ENCODE measurements around the gene RAPGEFL1.
"Not testable (repeated sequence)": the region's sequence is repeated elsewhere in the genome, so short reads cannot be mapped to it uniquely, and the experiment has no call there.

The RAPGEFL1 gene

GRCh38 chr17:40174514-40174913, 2.8 kb upstream of the RAPGEFL1 start:
- no peak for DNase-seq

DNA sequence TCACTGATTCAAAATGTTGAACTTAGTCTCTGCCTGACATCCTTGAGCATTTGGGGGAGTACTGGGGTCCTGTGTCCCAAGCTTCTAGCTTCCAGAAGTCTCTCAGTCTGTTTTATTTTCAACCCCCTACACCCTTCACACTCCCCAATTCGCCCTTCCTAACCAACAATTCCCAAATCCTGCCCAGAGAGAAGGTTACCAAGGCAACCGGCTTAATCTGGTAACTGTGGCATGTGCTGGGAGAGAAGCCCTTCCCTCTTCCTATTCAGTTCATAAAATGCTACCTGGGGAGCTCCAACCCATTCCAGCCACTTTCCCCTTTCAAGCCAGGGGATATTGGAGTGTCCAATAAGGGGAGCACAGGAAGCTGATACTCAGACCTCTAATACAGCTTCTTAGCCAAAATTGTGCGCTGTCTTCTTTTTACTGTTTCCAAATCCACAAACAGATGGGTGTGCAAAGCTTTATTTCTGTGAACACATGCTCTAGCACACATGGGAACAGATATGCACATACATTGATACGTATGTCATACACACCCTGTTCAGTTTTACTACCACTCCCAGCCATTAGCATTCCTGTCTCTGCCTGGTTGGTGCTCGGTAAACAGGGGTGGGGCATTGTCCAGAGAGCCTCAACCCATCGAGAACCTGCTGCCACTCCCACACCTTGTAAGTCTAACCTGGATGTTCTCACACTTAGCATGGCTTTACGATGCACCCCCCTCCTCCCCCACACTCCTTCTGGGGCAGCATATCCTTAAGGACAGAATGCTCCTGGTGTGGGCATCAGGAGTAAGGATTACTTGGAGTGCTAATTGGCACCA, 1.1 kb upstream of the RAPGEFL1 start:
- no peak for DNase-seq

DNA sequence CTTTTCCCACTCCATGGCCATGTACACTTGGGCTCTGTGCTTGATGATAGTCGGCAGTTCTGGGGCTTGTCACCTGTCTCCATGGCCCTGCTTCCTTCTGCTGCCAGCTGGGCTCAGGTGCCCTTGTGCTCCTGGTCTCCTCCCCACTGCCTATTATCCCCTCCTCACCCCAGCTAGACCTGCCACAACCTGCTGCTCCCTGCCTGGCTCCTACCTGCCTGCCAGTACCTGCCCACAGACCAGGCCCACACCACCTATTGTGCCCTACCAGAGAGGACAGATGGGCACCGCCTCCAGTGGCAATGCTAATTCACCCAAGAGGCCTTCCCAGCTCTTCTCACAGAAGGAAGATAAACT, 538 bp upstream of the RAPGEFL1 start:
- DNase-seq = no peak

- DNase-seq = no peak
These were observed 841 bp downstream of the RAPGEFL1 start for GRCh38 chr17:40178021-40178601.

DNA sequence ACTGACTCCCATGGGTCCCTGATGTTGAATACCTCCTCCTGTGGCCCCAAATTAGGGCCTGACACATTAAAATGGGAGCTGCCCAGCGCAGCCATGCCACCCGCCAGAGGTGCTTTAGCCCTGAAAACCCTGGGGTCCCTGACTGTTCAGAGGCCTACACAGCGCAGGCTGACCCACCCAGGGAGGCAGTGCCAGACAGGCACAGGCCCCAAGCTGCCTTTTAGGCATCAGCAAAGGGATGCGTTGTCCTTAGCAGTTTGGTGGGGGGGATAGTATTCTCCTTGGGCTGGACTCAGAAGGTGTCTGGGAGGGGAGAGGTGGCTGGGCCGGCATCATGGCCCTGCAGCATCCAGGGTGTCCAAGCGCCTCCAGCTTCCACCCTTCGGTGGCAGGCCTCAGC, 1.4 kb downstream of the RAPGEFL1 start:
- no peak for DNase-seq

DNA sequence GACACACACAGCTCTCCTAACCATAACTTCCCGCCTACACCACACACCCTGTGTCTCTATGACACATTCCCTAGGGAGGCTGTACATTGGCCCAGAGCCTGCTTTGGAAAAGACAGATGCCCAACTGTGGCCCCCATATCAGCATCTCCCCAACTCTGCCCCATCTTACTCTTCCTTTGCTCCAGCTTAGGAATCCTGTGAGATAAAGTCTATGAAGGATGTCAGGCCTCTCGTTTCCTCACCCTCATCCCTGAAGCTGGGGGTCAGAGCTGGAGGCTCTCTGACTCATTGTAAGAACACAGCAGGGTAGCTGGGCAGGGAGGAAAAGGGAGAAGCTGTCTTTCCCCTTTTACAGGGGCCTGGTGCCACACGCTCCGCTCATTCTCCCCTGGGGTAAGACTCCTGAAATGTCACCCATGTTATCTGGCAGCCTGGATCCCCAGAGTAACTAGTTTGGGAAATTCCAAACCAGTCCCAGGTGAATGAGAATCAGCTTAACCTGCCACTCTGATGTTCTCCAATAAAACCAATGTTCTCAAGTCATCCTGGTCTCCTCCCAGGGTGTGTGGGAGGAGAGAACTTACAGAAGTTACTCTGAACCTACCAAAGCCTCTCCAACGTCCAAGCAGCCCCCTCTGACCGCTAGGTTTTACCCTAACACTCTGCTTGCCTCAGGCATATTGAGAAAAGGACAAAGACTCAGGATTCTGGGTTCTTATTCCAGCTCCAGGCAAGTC, 2.8 kb downstream of the RAPGEFL1 start:
- no peak for DNase-seq

DNA sequence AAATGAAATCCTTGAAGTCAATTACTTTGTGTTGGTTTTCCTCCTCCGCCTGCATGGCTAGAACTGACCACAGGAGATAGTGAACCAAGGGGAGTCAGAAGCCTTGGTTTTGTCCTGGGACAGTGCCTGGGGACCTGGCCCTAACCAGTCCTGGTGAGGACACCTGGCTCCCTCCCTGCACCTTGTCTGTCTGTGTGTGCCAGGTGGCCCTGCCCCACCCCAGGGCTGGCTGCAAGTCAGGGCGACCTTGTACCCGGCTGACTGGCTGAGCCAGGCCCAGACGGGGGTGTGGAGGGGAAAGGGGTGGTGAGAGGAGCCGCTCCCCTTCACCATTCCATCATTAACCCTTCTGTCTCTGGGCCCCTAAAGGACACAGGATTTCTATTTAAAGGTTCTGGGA, 3.4 kb downstream of the RAPGEFL1 start:
- no peak for DNase-seq

GRCh38 chr17:40181205-40181604, 3.9 kb downstream of the RAPGEFL1 start:
- DNase-seq = no peak

DNA sequence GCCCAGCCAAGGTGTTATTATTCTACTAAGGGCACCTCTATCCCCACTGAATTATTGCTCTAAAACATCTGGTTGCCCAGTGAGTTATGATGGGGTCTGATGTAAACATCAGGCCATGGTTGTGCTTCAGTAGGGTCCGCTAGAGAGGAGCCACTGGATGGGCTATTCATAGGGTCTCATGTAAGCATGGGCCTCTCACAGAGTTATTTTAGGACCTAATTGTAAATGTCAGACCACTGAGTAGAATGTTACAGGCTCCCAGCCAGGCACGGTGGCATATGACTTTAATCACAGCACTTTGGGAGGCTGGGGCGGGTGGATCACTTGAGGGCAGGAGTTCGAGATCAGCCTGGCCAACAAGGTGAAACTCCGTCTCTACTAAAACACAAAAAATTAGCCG, 5.3 kb downstream of the RAPGEFL1 start:
- no peak for DNase-seq

DNA sequence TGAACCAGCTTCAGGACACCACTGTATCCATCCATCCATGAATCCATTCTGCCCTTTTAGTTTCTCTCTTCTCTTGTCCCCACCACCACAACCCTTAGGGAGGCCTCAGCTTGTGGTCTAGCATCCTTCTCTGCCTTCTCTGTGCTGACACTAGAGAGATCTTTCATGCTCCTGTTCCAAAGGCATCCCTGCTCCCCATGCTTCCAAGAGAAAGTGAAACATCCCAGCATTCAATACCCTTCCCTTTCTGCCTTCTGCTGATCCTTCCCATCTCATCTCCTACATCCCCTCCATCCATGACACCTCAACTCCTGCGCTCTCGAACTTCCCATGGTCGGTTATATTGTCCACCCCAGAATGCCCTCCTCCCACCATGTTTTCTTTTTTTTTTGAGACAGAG, 10.0 kb downstream of the RAPGEFL1 start:
- DNase-seq = no peak

- DNase-seq = no peak
These were observed 11.4 kb downstream of the RAPGEFL1 start for GRCh38 chr17:40188694-40189093.

DNA sequence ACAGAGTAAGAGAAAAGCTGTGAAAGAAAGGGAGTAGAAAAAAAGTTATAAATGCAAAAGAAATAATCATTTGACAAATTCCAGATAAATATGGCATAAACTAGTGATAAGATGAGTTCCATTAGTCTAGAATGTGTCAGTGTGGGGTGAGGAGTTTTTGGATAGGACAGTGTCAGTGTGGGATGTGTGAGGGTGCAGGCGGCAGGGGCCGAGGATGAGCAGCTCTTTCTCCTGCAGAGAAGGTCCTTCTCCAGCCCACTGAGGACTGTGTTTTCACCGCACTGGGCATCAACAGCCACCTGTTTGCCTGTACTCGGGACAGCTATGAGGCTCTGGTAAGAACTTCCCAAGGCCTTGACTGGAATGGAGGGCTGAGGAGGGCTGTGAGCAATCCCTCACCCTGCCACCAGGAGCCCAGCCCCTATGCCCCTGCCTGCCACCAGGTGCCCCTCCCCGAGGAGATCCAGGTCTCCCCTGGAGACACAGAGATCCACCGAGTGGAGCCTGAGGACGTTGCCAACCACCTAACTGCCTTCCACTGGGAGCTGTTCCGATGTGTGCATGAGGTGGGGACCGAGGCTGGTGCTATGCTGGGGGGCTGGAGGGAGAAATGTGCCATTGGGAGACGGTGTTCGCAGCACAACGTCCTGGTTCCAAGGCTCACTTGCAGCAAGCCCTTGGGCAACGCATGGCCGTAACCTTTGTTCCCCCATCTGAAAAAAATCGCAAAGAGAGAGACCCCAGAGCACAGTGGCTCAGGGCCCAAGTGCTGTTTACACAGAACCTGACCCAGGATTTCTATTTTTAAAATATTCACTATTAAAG, 13.1 kb downstream of the RAPGEFL1 start:
- peak; percentile 21 for DNase-seq

DNA sequence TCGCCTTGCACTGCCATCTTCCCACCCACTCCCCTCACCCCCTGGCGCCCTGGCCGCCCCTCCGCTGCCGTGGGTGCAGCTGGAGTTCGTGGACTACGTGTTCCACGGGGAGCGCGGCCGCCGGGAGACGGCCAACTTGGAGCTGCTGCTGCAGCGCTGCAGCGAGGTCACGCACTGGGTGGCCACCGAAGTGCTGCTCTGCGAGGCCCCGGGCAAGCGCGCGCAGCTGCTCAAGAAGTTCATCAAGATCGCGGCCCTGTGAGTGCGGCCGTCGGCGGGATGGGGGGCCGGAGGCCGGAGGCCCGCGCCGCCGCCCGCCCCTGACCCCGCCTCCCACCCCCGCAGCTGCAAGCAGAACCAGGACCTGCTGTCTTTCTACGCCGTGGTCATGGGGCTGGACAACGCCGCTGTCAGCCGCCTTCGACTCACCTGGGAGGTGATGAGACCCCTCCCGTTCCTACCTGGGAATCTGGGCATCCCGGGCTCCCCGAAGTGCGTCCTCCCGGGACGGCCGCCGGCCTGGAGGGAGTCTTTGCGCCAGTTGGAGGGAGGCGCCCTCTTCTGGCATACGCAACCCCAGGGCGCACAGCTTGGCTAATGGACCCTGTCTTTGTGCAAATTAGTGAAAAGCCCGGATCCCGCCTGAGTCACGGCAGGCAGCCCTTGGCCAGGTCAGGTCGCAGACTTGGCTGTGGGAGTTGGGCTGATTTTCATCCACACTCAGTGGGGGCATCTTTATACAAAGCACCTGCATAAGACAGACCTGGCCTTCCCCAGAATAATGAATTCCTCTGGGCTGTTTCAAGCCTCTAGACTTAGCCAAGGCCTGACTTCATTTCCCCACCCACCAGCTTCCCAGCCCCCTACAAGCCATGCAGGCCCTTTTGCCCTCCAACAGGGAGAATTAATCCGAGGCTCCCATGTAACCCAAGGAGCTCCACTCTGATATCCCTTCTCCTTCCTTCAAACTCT, 14.3 kb downstream of the RAPGEFL1 start:
- DNase-seq = peak; percentile 69

DNA sequence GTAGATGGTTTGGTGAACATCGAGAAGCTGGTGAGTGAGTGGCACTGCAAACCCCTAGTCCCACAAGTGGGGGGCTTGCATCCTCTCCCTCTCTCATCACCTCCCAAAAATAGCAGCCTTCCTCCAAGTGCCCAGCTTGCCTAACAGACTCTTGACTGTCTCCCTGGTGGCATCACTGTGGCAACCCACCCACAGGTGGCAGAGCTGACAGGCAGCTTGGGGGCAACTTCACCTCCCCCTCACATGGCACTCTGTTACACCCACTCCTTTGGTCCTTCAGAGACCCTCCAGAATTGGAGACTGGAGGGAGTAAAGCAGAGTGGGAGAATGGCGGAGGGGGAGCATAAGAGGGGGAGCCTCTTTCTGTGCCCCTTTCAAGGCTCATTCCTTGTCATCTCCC, 15.7 kb downstream of the RAPGEFL1 start:
- no peak for DNase-seq

DNA sequence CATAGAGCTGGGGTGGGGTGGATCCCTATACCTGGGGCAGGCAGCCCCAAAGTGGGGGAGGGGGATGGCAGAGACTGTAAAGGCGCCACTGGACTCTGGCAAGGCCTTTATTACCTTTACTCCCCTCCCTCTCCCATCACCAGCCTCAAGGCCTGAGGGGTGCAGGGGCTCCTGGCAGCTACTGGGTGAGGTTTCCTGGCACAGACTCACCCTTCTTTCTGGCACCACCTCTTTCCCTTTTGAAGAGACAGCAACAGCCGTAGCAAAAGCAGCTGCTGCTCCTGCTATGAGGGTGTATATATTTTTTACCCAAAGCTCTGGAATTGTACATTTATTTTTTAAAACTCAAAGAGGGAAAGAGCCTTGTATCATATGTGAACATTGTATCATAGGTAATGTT, 17.6 kb downstream of the RAPGEFL1 start:
- DNase-seq = no peak

DNA sequence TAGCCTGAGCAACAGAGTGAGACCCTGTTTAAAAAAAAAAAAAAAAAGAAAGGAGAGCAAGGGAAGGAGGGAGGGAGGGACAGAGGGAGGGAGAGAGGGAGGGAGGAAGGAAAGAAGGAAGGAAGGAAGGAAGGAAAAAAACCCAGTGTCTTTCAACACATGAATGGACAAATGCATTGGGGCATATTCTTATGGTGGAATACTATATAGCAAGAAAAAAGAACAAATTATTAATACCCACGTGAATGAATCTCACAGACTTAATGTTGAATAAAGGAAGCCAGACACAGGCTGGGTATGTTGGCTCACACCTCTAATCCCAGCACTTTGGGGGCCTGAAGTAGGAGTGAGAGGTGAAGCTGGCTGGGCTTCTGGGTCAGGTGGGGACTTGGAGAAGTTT, 20.3 kb downstream of the RAPGEFL1 start:
- DNase-seq = no peak

- DNase-seq = peak; percentile 49
These were observed 20.7 kb downstream of the RAPGEFL1 start for GRCh38 chr17:40197965-40198456.

DNA sequence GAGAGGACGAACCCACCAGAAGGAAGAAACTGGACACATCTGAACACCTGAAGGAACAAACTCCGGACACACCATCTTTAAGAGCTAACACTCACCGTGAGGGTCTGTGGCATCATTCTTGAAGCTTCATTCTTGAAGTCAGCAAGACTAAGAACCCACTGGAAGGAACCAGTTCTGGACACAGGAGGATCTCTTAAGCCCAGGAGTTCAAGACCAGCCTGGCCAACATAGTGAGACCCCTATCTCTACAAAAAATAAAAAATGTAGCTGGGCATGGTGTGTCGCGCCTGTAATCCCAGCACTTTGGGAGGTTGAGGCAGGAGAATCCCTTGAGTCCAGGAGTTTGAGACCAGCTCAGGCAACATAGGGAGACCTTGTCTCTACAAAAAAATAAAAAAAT, 21.3 kb downstream of the RAPGEFL1 start:
- no peak for DNase-seq

GRCh38 chr17:40203131-40203530, 25.9 kb downstream of the RAPGEFL1 start:
- no peak for DNase-seq

GRCh38 chr17:40206193-40206592, 28.9 kb downstream of the RAPGEFL1 start:
- DNase-seq = not testable (repeated sequence)

DNA sequence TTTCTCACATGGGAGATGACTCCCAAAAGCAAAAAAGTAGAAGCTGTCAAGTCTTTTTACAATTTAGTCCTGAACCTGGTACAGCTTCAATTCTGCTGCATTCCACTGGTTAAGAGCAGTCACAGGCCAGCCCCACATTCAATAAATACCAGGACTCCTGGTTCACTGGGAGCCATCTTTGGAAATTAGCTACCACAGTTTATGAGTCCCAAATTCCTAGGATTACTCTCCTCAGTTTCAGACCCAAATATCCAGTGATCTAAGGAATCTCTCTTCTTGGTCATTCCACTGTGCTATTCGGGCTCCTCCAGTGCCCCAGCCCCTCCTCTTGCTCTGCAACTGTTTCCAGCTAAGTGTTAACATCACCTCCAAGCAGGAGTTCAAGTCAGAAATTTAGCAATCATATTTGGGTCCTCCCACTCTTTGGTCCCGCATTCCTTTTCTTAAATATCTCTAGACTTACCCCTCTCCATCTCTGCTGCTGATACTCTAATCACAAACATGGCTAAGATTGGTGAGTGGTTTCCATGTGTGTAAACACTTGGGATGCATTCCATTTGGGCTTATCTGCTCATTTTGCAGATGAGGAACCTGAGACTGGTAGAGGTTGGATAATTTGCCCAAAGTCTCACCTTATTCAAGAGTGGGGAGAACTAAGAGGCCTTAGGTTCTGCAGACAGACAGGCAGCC, 32.3 kb downstream of the RAPGEFL1 start:
- DNase-seq = no peak

All from CD4-positive, alpha-beta T cell treated with Interleukin-10 for 1 hour (primary cell).